HepG2 (cell line): Measurements from ENCODE around the gene PAIP2. TPM values are rescaled to one million over a fixed set of nuclear protein-coding genes. Genes with fewer than 3 reads are reported as not detected.

Experiments used
- EP300 ChIP-seq, 3 experiments: sonication (generic) in 1 of 3; formaldehyde crosslinking in 1 of 3; IDR thresholded peaks; 2 replicates each; pipeline versions ENCODE4 v1.5.1 to v1.6.1; 2011 to 2020; ENCODE audit warnings: low read depth in 2 of 3, low read length in 2 of 3, borderline replicate concordance in 1 of 3, improper control_type of control experiment in 1 of 3, mild to moderate bottlenecking in 1 of 3, missing genetic modification reagents in 1 of 3, moderate library complexity in 1 of 3
- FOXK1 ChIP-seq: sonication (generic); formaldehyde crosslinking; IDR thresholded peaks from 2 replicates; pipeline ENCODE4 v1.4.0; 2020; ENCODE audit warnings: low read depth, missing genetic modification reagents, borderline replicate concordance
- HOXA3 ChIP-seq: sonication (generic); formaldehyde crosslinking; IDR thresholded peaks from 2 replicates; pipeline ENCODE4 v1.5.0; 2020; ENCODE audit warnings: missing genetic modification reagents
- MLLT10 ChIP-seq: sonication (generic); formaldehyde crosslinking; IDR thresholded peaks from 2 replicates; pipeline ENCODE4 v1.4.0; 2020; ENCODE audit warnings: missing genetic modification reagents
- NR3C1 ChIP-seq: sonication (generic); formaldehyde crosslinking; IDR thresholded peaks from 2 replicates; pipeline ENCODE4 v1.4.0; 2020; ENCODE audit warnings: missing genetic modification reagents
- SCMH1 ChIP-seq: sonication (generic); formaldehyde crosslinking; IDR thresholded peaks from 2 replicates; pipeline ENCODE4 v1.9.0; 2021; ENCODE audit warnings: missing genetic modification reagents, mild to moderate bottlenecking, borderline replicate concordance
- SKI ChIP-seq: fragments of 450-650 bp; IDR thresholded peaks from one replicate; pipeline ENCODE4 v1.6.1; 2018; ENCODE audit warnings: mild to moderate bottlenecking; ENCODE audit not compliant: partially characterized antibody
- ZNF10 ChIP-seq: sonication (generic); formaldehyde crosslinking; IDR thresholded peaks from 2 replicates; pipeline ENCODE4 v1.4.0; 2020; ENCODE audit warnings: mild to moderate bottlenecking, low read depth, missing genetic modification reagents, borderline replicate concordance
- ZNF713 ChIP-seq: sonication (generic); formaldehyde crosslinking; IDR thresholded peaks from 2 replicates; pipeline ENCODE4 v1.4.0; 2020; ENCODE audit warnings: mild to moderate bottlenecking, missing genetic modification reagents
- ZNF768 ChIP-seq: sonication (generic); formaldehyde crosslinking; IDR thresholded peaks from 2 replicates; pipeline ENCODE4 v1.4.0; 2020; ENCODE audit warnings: missing genetic modification reagents
- ZNF83 ChIP-seq: sonication (generic); formaldehyde crosslinking; IDR thresholded peaks from 2 replicates; pipeline ENCODE4 v1.4.0; 2020; ENCODE audit warnings: missing genetic modification reagents, mild to moderate bottlenecking, borderline replicate concordance
- polyA plus RNA-seq, 8 experiments: library from polyadenylated mRNA; depleted of rRNA in 3 of 8; stranded (reverse) in 7 of 8; unstranded in 1 of 8; fragments of >200 nt; fragmentation: Illumina TruSeq in 4 of 8; extraction: Trizol in 4 of 8; gene quantifications; 2 replicates each; pipeline versions ENCODE4 v1.2.1 to v1.2.3, GENCODE V29; 2011 to 2016; ENCODE audit warnings: low read depth in 4 of 8, missing spikeins in 1 of 8, mixed read lengths in 1 of 8; ENCODE audit not compliant: insufficient read depth in 1 of 8
- total RNA-seq, 5 experiments: library from RNA; depleted of rRNA; stranded (reverse); fragments of >200 nt; fragmentation: Illumina TruSeq; extraction: Trizol; gene quantifications; 2 replicates each; pipeline ENCODE4 v1.2.3, GENCODE V29; 2016; ENCODE audit warnings: low read depth in 1 of 5
- TF ChIP-seq, protein P1 (sequence below), 2 experiments: fragments of 450-650 bp in 1 of 2; sonication (generic) in 1 of 2; formaldehyde crosslinking in 1 of 2; IDR thresholded peaks; 2 replicates each; pipeline versions ENCODE4 v1.6.1 to v1.8.0; 2016 to 2022; ENCODE audit warnings: antibody characterized with exemption in 1 of 2, mild to moderate bottlenecking in 1 of 2, missing genetic modification reagents in 1 of 2
- TF ChIP-seq, protein P2 (sequence below): sonication (generic); formaldehyde crosslinking; IDR thresholded peaks from 2 replicates; pipeline ENCODE4 v1.5.1; 2020; ENCODE audit warnings: missing genetic modification reagents, mild to moderate bottlenecking, borderline replicate concordance
- TF ChIP-seq, protein P3 (sequence below): IDR thresholded peaks from 2 replicates; pipeline ENCODE4 v1.6.1; 2012; ENCODE audit warnings: low read depth, low read length, improper control_type of control experiment

PAIP2 gene
- total and polyA plus RNA-seq, 2 of the 13 experiments (the other 11 are each of a cell fraction or from before 2014, with no cell fraction given) = 61.5 to 76.3 TPM

DNA sequence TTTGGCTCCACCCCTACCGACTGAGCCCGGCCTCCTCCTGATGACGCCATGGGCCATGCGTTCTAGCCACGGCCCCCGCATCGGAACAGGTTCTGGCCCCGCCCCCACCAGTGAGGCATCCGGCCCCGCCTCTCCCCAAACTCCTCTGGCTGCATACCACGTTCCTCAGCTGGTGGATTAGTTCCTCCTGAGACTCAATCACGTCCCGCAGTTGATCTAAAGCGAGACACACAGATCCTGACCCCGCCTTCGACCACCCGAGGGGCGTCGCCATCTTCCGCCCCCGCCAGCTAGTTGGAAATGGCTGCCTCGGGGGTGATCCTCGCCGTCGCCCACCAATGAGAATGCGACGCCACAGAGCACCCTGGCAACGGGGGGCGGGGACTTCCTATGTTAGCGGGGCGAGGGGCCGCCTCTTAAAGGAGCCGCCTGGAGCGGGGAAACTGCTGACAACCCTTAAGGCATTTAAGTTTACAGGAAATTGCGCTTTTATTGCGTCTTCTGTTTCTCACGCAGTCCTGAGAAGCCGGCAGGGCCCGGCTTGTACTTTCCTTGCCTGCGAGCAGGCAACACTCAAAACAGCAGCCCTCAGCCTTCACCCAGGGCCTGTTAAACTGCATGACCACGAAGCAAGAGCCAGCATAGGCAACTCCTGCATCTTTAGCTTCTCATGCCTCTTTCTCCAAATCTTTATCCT, 62.3 kb downstream of the PAIP2 start, which contains the start of gene SPATA24 (continued):
- TF ChIP-seq, protein P1, sequence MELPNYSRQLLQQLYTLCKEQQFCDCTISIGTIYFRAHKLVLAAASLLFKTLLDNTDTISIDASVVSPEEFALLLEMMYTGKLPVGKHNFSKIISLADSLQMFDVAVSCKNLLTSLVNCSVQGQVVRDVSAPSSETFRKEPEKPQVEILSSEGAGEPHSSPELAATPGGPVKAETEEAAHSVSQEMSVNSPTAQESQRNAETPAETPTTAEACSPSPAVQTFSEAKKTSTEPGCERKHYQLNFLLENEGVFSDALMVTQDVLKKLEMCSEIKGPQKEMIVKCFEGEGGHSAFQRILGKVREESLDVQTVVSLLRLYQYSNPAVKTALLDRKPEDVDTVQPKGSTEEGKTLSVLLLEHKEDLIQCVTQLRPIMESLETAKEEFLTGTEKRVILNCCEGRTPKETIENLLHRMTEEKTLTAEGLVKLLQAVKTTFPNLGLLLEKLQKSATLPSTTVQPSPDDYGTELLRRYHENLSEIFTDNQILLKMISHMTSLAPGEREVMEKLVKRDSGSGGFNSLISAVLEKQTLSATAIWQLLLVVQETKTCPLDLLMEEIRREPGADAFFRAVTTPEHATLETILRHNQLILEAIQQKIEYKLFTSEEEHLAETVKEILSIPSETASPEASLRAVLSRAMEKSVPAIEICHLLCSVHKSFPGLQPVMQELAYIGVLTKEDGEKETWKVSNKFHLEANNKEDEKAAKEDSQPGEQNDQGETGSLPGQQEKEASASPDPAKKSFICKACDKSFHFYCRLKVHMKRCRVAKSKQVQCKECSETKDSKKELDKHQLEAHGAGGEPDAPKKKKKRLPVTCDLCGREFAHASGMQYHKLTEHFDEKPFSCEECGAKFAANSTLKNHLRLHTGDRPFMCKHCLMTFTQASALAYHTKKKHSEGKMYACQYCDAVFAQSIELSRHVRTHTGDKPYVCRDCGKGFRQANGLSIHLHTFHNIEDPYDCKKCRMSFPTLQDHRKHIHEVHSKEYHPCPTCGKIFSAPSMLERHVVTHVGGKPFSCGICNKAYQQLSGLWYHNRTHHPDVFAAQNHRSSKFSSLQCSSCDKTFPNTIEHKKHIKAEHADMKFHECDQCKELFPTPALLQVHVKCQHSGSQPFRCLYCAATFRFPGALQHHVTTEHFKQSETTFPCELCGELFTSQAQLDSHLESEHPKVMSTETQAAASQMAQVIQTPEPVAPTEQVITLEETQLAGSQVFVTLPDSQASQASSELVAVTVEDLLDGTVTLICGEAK (IDR thresholded peaks at IDR 0.05) = no peak
- TF ChIP-seq, protein P1 (CRISPR knock-in tag; IDR thresholded peaks at IDR 0.05) = no peak
- TF ChIP-seq, protein P2, sequence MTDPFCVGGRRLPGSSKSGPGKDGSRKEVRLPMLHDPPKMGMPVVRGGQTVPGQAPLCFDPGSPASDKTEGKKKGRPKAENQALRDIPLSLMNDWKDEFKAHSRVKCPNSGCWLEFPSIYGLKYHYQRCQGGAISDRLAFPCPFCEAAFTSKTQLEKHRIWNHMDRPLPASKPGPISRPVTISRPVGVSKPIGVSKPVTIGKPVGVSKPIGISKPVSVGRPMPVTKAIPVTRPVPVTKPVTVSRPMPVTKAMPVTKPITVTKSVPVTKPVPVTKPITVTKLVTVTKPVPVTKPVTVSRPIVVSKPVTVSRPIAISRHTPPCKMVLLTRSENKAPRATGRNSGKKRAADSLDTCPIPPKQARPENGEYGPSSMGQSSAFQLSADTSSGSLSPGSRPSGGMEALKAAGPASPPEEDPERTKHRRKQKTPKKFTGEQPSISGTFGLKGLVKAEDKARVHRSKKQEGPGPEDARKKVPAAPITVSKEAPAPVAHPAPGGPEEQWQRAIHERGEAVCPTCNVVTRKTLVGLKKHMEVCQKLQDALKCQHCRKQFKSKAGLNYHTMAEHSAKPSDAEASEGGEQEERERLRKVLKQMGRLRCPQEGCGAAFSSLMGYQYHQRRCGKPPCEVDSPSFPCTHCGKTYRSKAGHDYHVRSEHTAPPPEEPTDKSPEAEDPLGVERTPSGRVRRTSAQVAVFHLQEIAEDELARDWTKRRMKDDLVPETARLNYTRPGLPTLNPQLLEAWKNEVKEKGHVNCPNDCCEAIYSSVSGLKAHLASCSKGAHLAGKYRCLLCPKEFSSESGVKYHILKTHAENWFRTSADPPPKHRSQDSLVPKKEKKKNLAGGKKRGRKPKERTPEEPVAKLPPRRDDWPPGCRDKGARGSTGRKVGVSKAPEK (CRISPR knock-in tag) = 0 out of 2 replicates have a peak, but pooled peaks have one; percentile 44
- TF ChIP-seq ZNF768 (CRISPR knock-in tag) (no peak), ZNF10 (no peak), HOXA3 (CRISPR knock-in tag) (peak; percentile 91), MLLT10 (CRISPR knock-in tag) (no peak), NR3C1 (no peak), SKI (peak; percentile 10), ZNF713 (CRISPR knock-in tag) (no peak), FOXK1 (CRISPR knock-in tag) (no peak), ZNF83 (CRISPR knock-in tag) (no peak), EP300 (IDR thresholded peaks at IDR 0.05; ENCODE audit: low read depth in 2 of 2, low read length in 2 of 2) (peak in 1 of 2 experiments; percentile 30; a peak in 1 of 4 replicates), EP300 (CRISPR knock-in tag; IDR thresholded peaks at IDR 0.05; ENCODE audit: borderline replicate concordance) (no peak), SCMH1 (no peak)
- TF ChIP-seq, protein P3, sequence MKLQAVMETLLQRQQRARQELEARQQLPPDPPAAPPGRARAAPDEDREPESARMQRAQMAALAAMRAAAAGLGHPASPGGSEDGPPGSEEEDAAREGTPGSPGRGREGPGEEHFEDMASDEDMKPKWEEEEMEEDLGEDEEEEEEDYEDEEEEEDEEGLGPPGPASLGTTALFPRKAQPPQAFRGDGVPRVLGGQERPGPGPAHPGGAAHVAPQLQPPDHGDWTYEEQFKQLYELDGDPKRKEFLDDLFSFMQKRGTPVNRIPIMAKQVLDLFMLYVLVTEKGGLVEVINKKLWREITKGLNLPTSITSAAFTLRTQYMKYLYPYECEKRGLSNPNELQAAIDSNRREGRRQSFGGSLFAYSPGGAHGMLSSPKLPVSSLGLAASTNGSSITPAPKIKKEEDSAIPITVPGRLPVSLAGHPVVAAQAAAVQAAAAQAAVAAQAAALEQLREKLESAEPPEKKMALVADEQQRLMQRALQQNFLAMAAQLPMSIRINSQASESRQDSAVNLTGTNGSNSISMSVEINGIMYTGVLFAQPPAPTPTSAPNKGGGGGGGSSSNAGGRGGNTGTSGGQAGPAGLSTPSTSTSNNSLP = no peak
